HG02970 (cell line): ENCODE data around the gene EPDR1.

Experiments used
- ATAC-seq: cut with Tn5 transposase; IDR thresholded peaks from one replicate; pipeline ENCODE4 v1.9.1; 2021; ENCODE audit warnings: mild to moderate bottlenecking, moderate library complexity, moderate number of reproducible peaks; ENCODE audit not compliant: unreplicated experiment, low FRiP score

Gene EPDR1

DNA sequence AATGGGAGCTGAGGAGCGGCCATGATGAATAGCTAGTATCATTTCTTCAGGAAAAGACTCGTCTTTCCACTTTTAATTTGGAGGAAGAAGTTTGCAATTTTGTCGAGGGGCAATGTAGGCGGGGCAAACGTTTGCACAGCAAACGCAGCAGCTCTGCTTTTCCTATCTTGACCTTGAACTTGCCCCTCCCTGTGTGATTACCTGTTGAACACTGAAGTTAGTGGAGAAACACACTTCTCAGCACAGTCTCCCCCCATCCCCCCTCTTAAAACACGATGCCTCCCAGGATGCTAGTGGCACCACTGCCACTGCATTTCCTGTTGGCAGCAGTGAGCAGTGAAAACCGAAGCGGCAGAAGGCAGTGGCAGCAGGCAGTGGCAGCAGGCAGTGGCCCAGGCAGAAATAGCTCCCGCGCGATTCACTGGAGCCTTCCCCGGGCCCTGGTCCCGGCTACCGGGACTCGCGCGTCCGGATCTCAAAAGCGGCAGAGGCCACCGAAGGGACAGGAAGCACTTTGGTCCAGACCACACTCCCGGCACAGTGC is at the start of gene EPDR1:
Gene EPDR1, plus strand, starts transcription at position 336 of the 544 bp plus-strand sequence. CDS start 300 bp downstream, outside the sequence.
- ATAC-seq, result no peak

GRCh38 chr7:37882086-37882485 is 38.4 kb upstream of the EPDR1 start:
- no peak for ATAC-seq

DNA sequence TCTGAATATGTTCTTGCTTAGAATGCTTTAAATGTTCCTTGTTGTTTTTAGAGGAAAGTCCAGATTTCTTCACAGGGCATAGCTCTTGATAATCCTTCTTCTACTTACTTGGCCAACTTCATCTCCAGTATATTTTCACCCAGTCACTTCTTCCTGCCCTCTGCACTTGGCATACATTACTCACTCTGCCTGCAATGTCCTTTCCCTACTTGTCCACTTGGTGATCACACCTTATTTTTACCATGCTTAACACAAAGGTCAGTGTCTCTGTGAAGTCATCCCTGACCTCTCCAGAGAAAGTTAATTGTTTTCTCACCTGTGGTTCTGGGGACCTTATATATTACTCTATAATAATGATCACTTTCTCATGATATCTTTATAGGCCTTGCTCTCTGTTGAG is 27.1 kb upstream of the EPDR1 start:
- ATAC-seq, result no peak

- no peak for ATAC-seq
Observed at GRCh38 chr7:37894671-37895070, 25.8 kb upstream of the EPDR1 start.

DNA sequence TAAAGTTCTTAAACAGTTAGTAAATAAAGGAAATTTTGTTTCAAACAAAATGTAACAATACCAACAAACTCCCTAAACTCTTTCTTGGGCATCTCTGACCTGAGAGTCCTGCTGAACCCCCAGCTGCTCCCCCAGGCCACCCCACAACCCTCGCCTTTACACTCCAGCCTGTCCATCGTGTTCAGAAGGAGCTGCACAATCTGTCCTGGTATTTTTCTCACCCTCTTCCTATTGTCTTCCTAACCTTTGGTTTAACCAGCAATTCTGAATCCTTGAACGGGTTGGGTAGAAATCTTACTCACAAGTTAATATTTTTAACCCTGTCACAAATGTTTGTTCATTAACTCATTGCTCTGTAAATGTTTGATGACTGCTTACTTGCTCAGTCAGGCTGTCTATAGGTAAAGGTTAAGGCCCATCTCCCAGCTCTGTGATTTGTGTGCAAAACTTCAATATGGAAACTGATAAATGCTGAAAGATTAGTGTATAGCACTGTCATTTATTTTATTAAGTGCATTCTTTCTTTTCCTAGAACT is 20.7 kb upstream of the EPDR1 start:
- no peak for ATAC-seq

- ATAC-seq, result no peak
Observed at GRCh38 chr7:37901236-37901827, 19.1 kb upstream of the EPDR1 start.

- ATAC-seq, result no peak
Observed at GRCh38 chr7:37901890-37902524, 18.4 kb upstream of the EPDR1 start.

GRCh38 chr7:37908221-37908788 is 12.1 kb upstream of the EPDR1 start:
- no peak for ATAC-seq

DNA sequence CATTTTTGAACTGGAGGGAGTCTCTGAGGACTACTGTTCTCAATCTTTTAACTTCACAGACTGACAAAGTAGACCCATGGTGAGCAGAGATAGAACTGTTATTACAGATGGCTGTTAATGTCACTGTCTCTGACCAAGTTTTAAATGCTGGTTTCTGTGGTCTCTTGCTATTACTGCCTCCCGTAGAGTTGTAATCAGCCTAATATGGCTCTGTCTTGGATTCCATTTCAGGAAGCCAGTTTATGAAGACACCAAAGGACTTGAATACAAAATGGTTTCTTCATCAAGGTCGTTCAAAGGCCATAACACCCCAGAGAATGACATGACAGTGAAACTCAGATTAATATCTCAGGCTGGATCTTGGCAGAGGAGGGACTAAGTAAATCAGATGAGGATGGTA is 7.7 kb upstream of the EPDR1 start:
- ATAC-seq, result no peak

GRCh38 chr7:37915438-37915837 is 5.0 kb upstream of the EPDR1 start:
- ATAC-seq, result no peak

DNA sequence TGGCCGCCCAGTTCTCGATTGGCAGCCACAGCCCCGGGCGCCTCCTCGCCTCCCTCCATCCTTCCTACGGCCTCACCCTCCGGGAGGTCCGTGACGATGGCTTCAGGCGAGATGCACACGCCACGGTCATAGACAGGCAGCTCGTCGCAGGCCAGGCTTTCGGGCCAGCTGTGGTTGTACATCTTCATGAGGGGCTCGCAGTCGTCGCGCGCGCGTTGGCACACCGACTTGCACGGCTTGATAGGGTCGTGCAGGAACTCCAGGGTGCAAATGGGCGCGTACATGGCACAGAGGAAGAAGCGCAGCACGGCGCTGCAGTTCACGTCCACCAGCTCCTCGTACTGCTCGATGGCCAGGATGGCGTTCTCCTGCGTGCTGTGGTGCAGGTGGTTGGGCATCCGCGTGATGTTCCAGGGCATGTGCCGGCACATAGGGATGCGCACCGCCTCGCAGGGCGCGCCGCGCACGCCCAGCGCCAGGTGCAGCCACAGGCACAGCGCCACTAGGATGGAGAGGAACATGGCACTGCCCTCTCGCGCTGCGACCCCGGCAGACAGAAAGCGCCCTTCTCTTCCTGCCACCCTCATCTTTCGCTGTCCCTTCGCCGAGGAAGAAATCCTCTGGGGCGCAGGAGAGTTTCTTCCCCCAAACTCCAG is 4.3 kb upstream of the EPDR1 start:
- no peak for ATAC-seq

DNA sequence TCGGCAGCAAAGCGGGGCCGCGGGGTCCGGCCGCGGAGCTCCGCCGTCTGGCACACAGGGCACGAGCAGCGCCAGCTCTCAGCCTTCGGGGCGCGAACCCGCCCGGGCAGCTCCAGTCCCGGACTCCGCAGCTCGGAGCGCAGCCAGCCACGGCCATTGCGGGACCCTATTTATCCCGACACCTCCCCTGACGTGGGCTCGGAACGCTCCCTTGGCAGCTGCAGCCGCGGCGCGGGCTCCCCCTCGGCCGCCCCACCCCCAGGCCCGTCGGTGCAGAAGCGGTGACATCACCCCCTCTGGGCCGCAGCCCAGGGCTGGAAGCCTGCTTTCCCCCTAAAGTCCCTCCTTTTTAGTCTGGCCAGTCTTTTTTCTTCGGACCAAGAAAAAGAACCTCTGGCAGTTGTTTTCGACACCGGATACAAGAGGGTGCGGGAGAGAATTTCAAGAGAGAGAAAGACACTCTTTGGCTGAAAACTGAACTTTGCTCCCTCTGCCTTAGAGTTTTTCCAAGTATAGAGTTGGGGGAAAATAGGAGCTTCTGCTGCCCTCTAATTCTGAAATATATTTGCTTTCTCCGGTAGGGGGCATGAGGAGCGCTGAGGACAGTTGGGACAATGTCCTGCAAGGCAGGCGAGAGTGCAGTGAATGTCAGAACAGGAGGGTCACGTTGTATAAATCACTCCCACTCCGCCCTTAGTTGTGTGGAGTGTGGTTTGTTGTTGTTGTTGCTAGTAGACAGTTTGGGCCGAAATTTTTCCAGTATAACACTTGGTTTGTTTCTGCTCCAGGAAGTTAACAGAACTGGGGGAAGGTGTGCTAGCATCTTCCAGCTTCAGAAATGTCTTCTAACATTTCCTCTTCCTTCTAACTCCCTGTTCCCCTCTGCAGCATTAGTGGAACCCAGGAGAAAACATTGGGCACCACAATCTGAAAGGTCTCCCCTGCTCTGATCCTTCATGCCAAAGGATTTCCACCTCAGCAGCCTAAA is 3.5 kb upstream of the EPDR1 start, which contains the start of gene SFRP4:
Gene SFRP4, minus strand, starts transcription at position 145 of the 988 bp plus-strand sequence. CDS start 280 bp downstream, outside the sequence.
- no peak for ATAC-seq

- no peak for ATAC-seq
Observed at GRCh38 chr7:37918526-37918925, 1.9 kb upstream of the EPDR1 start.

GRCh38 chr7:37920849-37921805 is 687 bp downstream of the EPDR1 start:
- no peak for ATAC-seq

GRCh38 chr7:37921876-37922275 is 1.4 kb downstream of the EPDR1 start:
- ATAC-seq, result no peak

- ATAC-seq, result no peak
Observed at GRCh38 chr7:37923996-37924395, 3.6 kb downstream of the EPDR1 start.

GRCh38 chr7:37924491-37925041 is 4.1 kb downstream of the EPDR1 start:
- no peak for ATAC-seq

GRCh38 chr7:37925620-37926019 is 5.2 kb downstream of the EPDR1 start:
- no peak for ATAC-seq
